Tibial nerve (tissue), 4 donors: ENCODE data around the gene DGKI. TPM values are rescaled to one million over a fixed set of nuclear protein-coding genes. Genes with fewer than 3 reads are reported as not detected.

Experiments used
- DNase-seq, 2 donors: peaks; one replicate each; pipeline ENCODE4 v3.0.0-alpha.2; 2019; ENCODE audit warnings: low spot score in 2 of 2
- H3K27ac ChIP-seq, 4 donors: fragments of 200-600 bp; sonication (generic) in 3 of 4; one replicate each; pipeline ENCODE4 v1.5.1; 2017 to 2019; ENCODE audit warnings: mild to moderate bottlenecking in 1 of 4
- H3K27me3 ChIP-seq, 2 donors: fragments of 200-600 bp; sonication (generic) in 1 of 2; one replicate each; pipeline versions ENCODE4 v1.5.1 to v1.6.0; 2017 to 2019
- H3K36me3 ChIP-seq, 3 donors: fragments of 200-600 bp; sonication (generic); one replicate each; pipeline ENCODE4 v1.5.1; 2018 to 2019
- H3K4me1 ChIP-seq, 4 donors: fragments of 200-600 bp; sonication (generic) in 3 of 4; one replicate each; pipeline ENCODE4 v1.5.1; 2017 to 2019
- H3K4me3 ChIP-seq, 4 donors: fragments of 200-600 bp; sonication (generic) in 3 of 4; one replicate each; pipeline ENCODE4 v1.5.1; 2017 to 2019; ENCODE audit warnings: mild to moderate bottlenecking in 1 of 4, moderate library complexity in 1 of 4
- H3K9me3 ChIP-seq, 4 donors: fragments of 200-600 bp; sonication (generic) in 3 of 4; one replicate each; pipeline ENCODE4 v1.5.1; 2017 to 2019
- CTCF ChIP-seq, 5 experiments: fragments of 200-600 bp in 3 of 5; fragments of 450-650 bp in 2 of 5; sonication (generic) in 3 of 5; IDR thresholded peaks; one replicate each; pipeline ENCODE4 v1.5.1; 2016 to 2019; ENCODE audit warnings: antibody characterized with exemption in 5 of 5, mild to moderate bottlenecking in 3 of 5, moderate library complexity in 2 of 5
- EP300 ChIP-seq, 2 donors: sonication (generic); formaldehyde crosslinking; IDR thresholded peaks; one replicate each; pipeline ENCODE4 v1.6.1; 2017; ENCODE audit warnings: antibody characterized with exemption in 2 of 2, mild to moderate bottlenecking in 1 of 2
- POLR2A ChIP-seq, 2 donors: fragments of 450-650 bp; IDR thresholded peaks; one replicate each; pipeline ENCODE4 v1.6.1; 2017; ENCODE audit warnings: antibody characterized with exemption in 2 of 2, mild to moderate bottlenecking in 2 of 2, moderate library complexity in 2 of 2
- WGBS, 2 donors: methylation state at CpG; one replicate each; pipeline ENCODE4 v1.1.5; 2018; 5-methylcytosine and 5-hydroxymethylcytosine counted together
- total RNA-seq, 4 donors: library from RNA; depleted of rRNA; stranded (reverse); fragments of >200 nt; gene quantifications; one replicate each; pipeline ENCODE4 v1.1.0, GENCODE V29; 2016

Gene DGKI
- total RNA-seq, 4 donors from 2014 or later = 0.21 to 2.7 (median 1.7) TPM

- no peak overlapping the region for H3K27ac ChIP-seq
Observed at GRCh38 chr7:137682596-137682995, 164.2 kb downstream of the DGKI start.

GRCh38 chr7:137681657-137682562 is 164.9 kb downstream of the DGKI start:
- Histone ChIP-seq H3K9me3 (no peaks in the 10 kb centered on the region), H3K27me3 (no peaks in the 10 kb centered on the region), H3K36me3 (no peaks in the 10 kb centered on the region), H3K4me1 (no peaks in the 10 kb centered on the region), H3K4me3 (no peak overlapping the region), H3K27ac (no peak overlapping the region)
- no peak for DNase-seq
- 60 to 69% methylated on average over 7 of the region's 7 CpGs for WGBS, 2 donors
- TF ChIP-seq EP300 (IDR thresholded peaks at IDR 0.05) (no peak), CTCF (IDR thresholded peaks at IDR 0.05) (no peak), POLR2A (IDR thresholded peaks at IDR 0.05) (no peak)

More at GRCh38 chr7:137682596-137682995, 164.2 kb downstream of the DGKI start:
- Histone ChIP-seq H3K4me3 (no peak overlapping the region), H3K36me3 (no peaks in the 10 kb centered on the region), H3K4me1 (no peaks in the 10 kb centered on the region), H3K27me3 (no peaks in the 10 kb centered on the region), H3K9me3 (no peaks in the 10 kb centered on the region)
- DNase-seq = no peak
- no peak for TF ChIP-seq EP300 (IDR thresholded peaks at IDR 0.05)
- TF ChIP-seq POLR2A (IDR thresholded peaks at IDR 0.05) = no peak
- no peak for TF ChIP-seq CTCF (IDR thresholded peaks at IDR 0.05)

GRCh38 chr7:137674551-137675409 is 172.0 kb downstream of the DGKI start:
- DNase-seq = no peak
- 70 to 78% methylated on average over 11 of the region's 11 CpGs for WGBS, 2 donors
- H3K27ac ChIP-seq = no peak overlapping the region
- no peak overlapping the region for H3K4me3 ChIP-seq
- no peaks in the 10 kb centered on the region for H3K9me3 ChIP-seq
- no peaks in the 10 kb centered on the region for H3K4me1 ChIP-seq
- no peaks in the 10 kb centered on the region for H3K27me3 ChIP-seq
- TF ChIP-seq POLR2A (IDR thresholded peaks at IDR 0.05) = no peak
- no peak for TF ChIP-seq EP300 (IDR thresholded peaks at IDR 0.05)
- TF ChIP-seq CTCF (IDR thresholded peaks at IDR 0.05) = no peak
- no peaks in the 10 kb centered on the region for H3K36me3 ChIP-seq

GRCh38 chr7:137674048-137674447 is 172.7 kb downstream of the DGKI start:
- H3K27me3 ChIP-seq = no peaks in the 10 kb centered on the region
- no peak for DNase-seq
- no peak for TF ChIP-seq POLR2A (IDR thresholded peaks at IDR 0.05)
- no peaks in the 10 kb centered on the region for H3K36me3 ChIP-seq
- H3K9me3 ChIP-seq = no peaks in the 10 kb centered on the region
- H3K4me3 ChIP-seq = no peak overlapping the region
- H3K4me1 ChIP-seq = no peaks in the 10 kb centered on the region
- 76 to 83% methylated on average over 3 of the region's 3 CpGs for WGBS, 2 donors
- H3K27ac ChIP-seq = no peak overlapping the region

GRCh38 chr7:137671920-137672319 is 174.9 kb downstream of the DGKI start:
- H3K36me3 ChIP-seq = no peaks in the 10 kb centered on the region
- 93 to 96% methylated on average over 5 of the region's 5 CpGs for WGBS, 2 donors
- no peak overlapping the region for H3K27ac ChIP-seq
- DNase-seq = no peak
- no peak for TF ChIP-seq CTCF (IDR thresholded peaks at IDR 0.05)
- TF ChIP-seq POLR2A (IDR thresholded peaks at IDR 0.05) = no peak
- TF ChIP-seq EP300 (IDR thresholded peaks at IDR 0.05) = no peak
- H3K4me1 ChIP-seq = no peaks in the 10 kb centered on the region
- H3K4me3 ChIP-seq = no peak overlapping the region
- no peaks in the 10 kb centered on the region for H3K27me3 ChIP-seq
- H3K9me3 ChIP-seq = no peaks in the 10 kb centered on the region
